K562 (cell line): ENCODE measurements around the gene ROPN1L. TPM values are rescaled to one million over a fixed set of nuclear protein-coding genes. Genes with fewer than 3 reads are reported as not detected.

Source experiments
- ATAC-seq: fragments of 200-7000 bp; cut with Tn5 transposase; 3 replicates; pipeline ENCODE4 v1.9.1; 2020; ENCODE audit warnings: moderate library complexity
- BruUV-seq: library from RNA; stranded (reverse); fragments of 400-500 nt; replicated peaks from 2 replicates; lab custom pipeline; 2021; lab: Mats Ljungman, UMichigan
- CTCF ChIA-PET: fragments of 300-600 bp; formaldehyde crosslinking; extraction: SDS; loops from one replicate; lab custom pipeline; 2021; ENCODE audit warnings: low intra/inter-chr PET ratio; lab: Yijun Ruan, JAX
- POLR2A ChIA-PET: fragments of 300-600, 350-650 bp; sonication (Branson Sonifier 250); formaldehyde crosslinking; extraction: SDS; loops from one replicate; lab custom pipeline; 2021; ENCODE audit warnings: antibody characterized with exemption, inconsistent platforms; lab: Yijun Ruan, JAX
- DNase-seq, 4 experiments: peaks; one replicate each; pipeline versions ENCODE4 v3.0.0 to v3.0.0-alpha.2; 2011 to 2018; ENCODE audit warnings: low spot score in 3 of 4, mixed read lengths in 3 of 4; ENCODE audit errors: extremely low read depth in 1 of 4
- FAIRE-seq: peaks from 2 replicates; lab custom pipeline; 2011; peaks lifted over from hg19 to GRCh38; lab: Jason Lieb, UNC
- H2AFZ ChIP-seq: 2 replicates; pipeline ENCODE4 v1.6.0; 2011; ENCODE audit warnings: low read depth, low read length, control low read depth, inconsistent platforms
- H3K27ac ChIP-seq: fragments of 200-600 bp; 3 replicates; pipeline ENCODE4 v1.8.0; 2011; ENCODE audit warnings: low read depth, mild to moderate bottlenecking, control low read depth, inconsistent platforms, low read length, moderate library complexity, mixed read lengths; ENCODE audit errors: extremely low read depth
- H3K27me3 ChIP-seq, 2 experiments: fragments of 300-600 bp in 1 of 2; 2 replicates in 1 of 2; 3 replicates in 1 of 2; pipeline versions ENCODE4 v1.6.0 to v1.8.0; 2011; ENCODE audit warnings: inconsistent platforms in 2 of 2, low read length in 2 of 2, mild to moderate bottlenecking in 1 of 2, mixed read lengths in 1 of 2, moderate library complexity in 1 of 2; ENCODE audit not compliant: control insufficient read depth in 2 of 2, insufficient read depth in 2 of 2
- H3K36me3 ChIP-seq: fragments of 300-600 bp; 3 replicates; pipeline ENCODE4 v1.8.0; 2011; ENCODE audit warnings: mild to moderate bottlenecking, low read length, inconsistent platforms; ENCODE audit not compliant: control insufficient read depth, insufficient read depth
- H3K4me1 ChIP-seq, 2 experiments: fragments of 200-600 bp in 1 of 2; replicated peaks in 1 of 2; 2 replicates in 1 of 2; 3 replicates in 1 of 2; pipeline versions ENCODE4 v1.5.1 to v1.8.0; 2011; ENCODE audit warnings: inconsistent platforms in 2 of 2, low read length in 2 of 2, mild to moderate bottlenecking in 1 of 2, mixed read lengths in 1 of 2, moderate library complexity in 1 of 2; ENCODE audit not compliant: control insufficient read depth in 2 of 2, insufficient read depth in 2 of 2
- H3K4me2 ChIP-seq: 2 replicates; pipeline ENCODE4 v1.6.1; 2011; ENCODE audit warnings: low read length, control low read depth, inconsistent platforms, mixed read lengths; ENCODE audit not compliant: insufficient read depth
- H3K4me3 ChIP-seq: fragments of 200-600 bp; sonication (generic), shearing (Covaris generic); 2 replicates; pipeline ENCODE4 v1.5.1; 2016; ENCODE audit warnings: control low read depth, inconsistent platforms
- H3K79me2 ChIP-seq: fragments of 200-600 bp; 3 replicates; pipeline ENCODE4 v1.8.0; 2011; ENCODE audit warnings: low read length, inconsistent platforms; ENCODE audit not compliant: control insufficient read depth, insufficient read depth
- H3K9ac ChIP-seq, 2 experiments: 2 replicates each; pipeline versions ENCODE4 v1.6.0 to v1.6.1; 2011; ENCODE audit warnings: low read depth in 2 of 2, low read length in 2 of 2, control low read depth in 1 of 2, inconsistent platforms in 1 of 2, mild to moderate bottlenecking in 1 of 2, mixed read lengths in 1 of 2; ENCODE audit not compliant: insufficient read depth in 1 of 2
- H3K9me1 ChIP-seq: one replicate; pipeline ENCODE4 v1.6.0; 2011; ENCODE audit warnings: inconsistent platforms, mild to moderate bottlenecking, low read length, moderate library complexity; ENCODE audit not compliant: control insufficient read depth, insufficient read depth
- H3K9me3 ChIP-seq: replicated peaks from 2 replicates; pipeline ENCODE4 v1.5.1; 2011; ENCODE audit warnings: low read depth, low read length, inconsistent platforms; ENCODE audit not compliant: control insufficient read depth, insufficient read depth
- H4K20me1 ChIP-seq: replicated peaks from 2 replicates; pipeline ENCODE4 v1.6.1; 2011; ENCODE audit warnings: low read length, inconsistent platforms, mixed read lengths; ENCODE audit not compliant: control insufficient read depth, insufficient read depth
- EP400 ChIP-seq: fragments of 450-650 bp; IDR thresholded peaks from 2 replicates; pipeline ENCODE4 v1.6.1; 2017; ENCODE audit warnings: antibody characterized with exemption, mild to moderate bottlenecking, moderate library complexity
- WGBS: fragments of 100-300 bp; shearing (Covaris generic); methylation state at CpG from one replicate; pipeline ENCODE4 v1.1.6; 2016; ENCODE audit warnings: low coverage, mixed read lengths; ENCODE audit not compliant: insufficient coverage; ENCODE audit errors: missing lambda C conversion rate; 5-methylcytosine and 5-hydroxymethylcytosine counted together
- in situ Hi-C: fragments of 300-500 bp; cut with MboI; formaldehyde crosslinking; loops from 4 replicates; pipeline ENCODE4 v1.15.0; 2018; ENCODE audit warnings: inconsistent platforms, mixed read lengths
- intact Hi-C: fragments of 100-400 bp; cut with micrococcal nuclease; formaldehyde crosslinking; loops from 2 replicates; pipeline ENCODE4 v1.14.2; 2022
- polyA plus RNA-seq, 8 experiments: library from polyadenylated mRNA; depleted of rRNA in 4 of 8; stranded (reverse) in 5 of 8; unstranded in 3 of 8; fragments of >200 nt; fragmentation: Nextera tagmentation in 2 of 8; fragmentation: Illumina TruSeq in 1 of 8; extraction: Ambion mirVana in 2 of 8; extraction: Trizol in 1 of 8; gene quantifications; 2 replicates each; pipeline versions ENCODE4 v1.2.1 to v1.2.3, GENCODE V29; 2011 to 2014; ENCODE audit warnings: inconsistent platforms in 1 of 8, missing spikeins in 1 of 8
- total RNA-seq, 7 experiments: library from RNA; depleted of rRNA in 6 of 7; stranded (reverse); fragments of >200 nt in 6 of 7; fragmentation: Illumina TruSeq in 2 of 7; extraction: Trizol in 2 of 7; gene quantifications; 2 replicates each; pipeline versions ENCODE4 v1.2.1 to v1.2.3, GENCODE V29; 2011 to 2021; ENCODE audit warnings: low replicate concordance in 1 of 7
- TF ChIP-seq, protein P1 (sequence below), 2 experiments: fragments of 450-650 bp in 1 of 2; sonication (generic) in 1 of 2; formaldehyde crosslinking in 1 of 2; IDR thresholded peaks; 2 replicates each; pipeline versions ENCODE4 v1.7.1 to v1.9.0; 2016 to 2022; ENCODE audit warnings: inconsistent platforms in 1 of 2, mild to moderate bottlenecking in 1 of 2, missing genetic modification reagents in 1 of 2
- TF ChIP-seq, protein P2 (sequence below), 3 experiments: fragments of 200-800 bp in 1 of 3; fragments of 250-450 bp in 1 of 3; fragments of 450-650 bp in 1 of 3; sonication (Bioruptor Pico) in 1 of 3; sonication (Bioruptor generic) in 1 of 3; formaldehyde crosslinking in 1 of 3; IDR thresholded peaks; 2 replicates each; pipeline versions ENCODE4 v1.6.1 to v1.8.0; 2016 to 2022; ENCODE audit warnings: mild to moderate bottlenecking in 2 of 3, missing genetic modification characterization in 2 of 3, missing compliant biosample characterization in 1 of 3, moderate library complexity in 1 of 3

Gene ROPN1L
- total and polyA plus RNA-seq, 9 of the 15 experiments (the other 6 are each of a cell fraction or from before 2014, with no cell fraction given) = 0.04 to 0.85 (median 0.24) TPM; not detected in 3

DNA sequence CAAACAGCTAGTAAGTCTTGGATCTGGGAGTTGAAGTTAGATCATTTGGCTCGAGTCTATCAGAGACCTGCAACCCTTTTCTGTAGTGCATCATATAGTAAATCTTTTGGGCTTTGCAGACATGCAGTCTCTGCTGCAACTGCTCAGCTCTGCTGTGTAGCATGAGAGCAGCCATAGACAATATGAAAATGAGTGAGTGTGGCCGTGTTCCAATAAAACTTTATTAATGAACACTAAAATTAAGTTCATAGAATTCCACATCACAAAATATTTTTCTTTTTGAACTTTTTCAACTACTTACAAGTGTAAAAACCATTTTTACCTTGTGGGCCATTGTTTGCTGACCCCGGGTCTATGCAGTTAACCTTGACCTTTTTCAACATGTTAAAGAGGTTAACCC is 35.2 kb downstream of the ROPN1L start:
- peaks cover 58 to 81% of the 10 kb centered on the region in 2 experiments for H3K27me3 ChIP-seq
- H3K36me3 ChIP-seq = no peaks in the 10 kb centered on the region
- BruUV-seq = no TSS peak
- no peaks in the 10 kb centered on the region for H3K4me1 ChIP-seq
- 2% methylated on average over 3 of the region's 3 CpGs for WGBS
- no peak overlapping the region for H2AFZ ChIP-seq
- no peaks in the 10 kb centered on the region for H3K79me2 ChIP-seq
- no peaks in the 10 kb centered on the region for H3K9me3 ChIP-seq
- no peak overlapping the region for H3K27ac ChIP-seq
- ChIA-PET POLR2A (interaction anchor here (0.6 to 1.8 kb wide), 3 partner anchors 14 to 124 kb away, joined by 4 to 8 read pairs (median 6); no protein-coding TSS in a partner anchor), CTCF (no interaction called here)
- H3K4me3 ChIP-seq = no peak overlapping the region
- H3K9ac ChIP-seq = no peak overlapping the region
- in situ Hi-C loops = no loop called here
- no peak for DNase-seq
- no peak overlapping the region for H3K4me2 ChIP-seq
- H4K20me1 ChIP-seq = no peaks in the 10 kb centered on the region
- no peak for FAIRE-seq
- no peaks in the 10 kb centered on the region for H3K9me1 ChIP-seq
- intact Hi-C loops = no loop called here
- ATAC-seq = no peak
- TF ChIP-seq EP400 = no peak
- TF ChIP-seq, protein P1, sequence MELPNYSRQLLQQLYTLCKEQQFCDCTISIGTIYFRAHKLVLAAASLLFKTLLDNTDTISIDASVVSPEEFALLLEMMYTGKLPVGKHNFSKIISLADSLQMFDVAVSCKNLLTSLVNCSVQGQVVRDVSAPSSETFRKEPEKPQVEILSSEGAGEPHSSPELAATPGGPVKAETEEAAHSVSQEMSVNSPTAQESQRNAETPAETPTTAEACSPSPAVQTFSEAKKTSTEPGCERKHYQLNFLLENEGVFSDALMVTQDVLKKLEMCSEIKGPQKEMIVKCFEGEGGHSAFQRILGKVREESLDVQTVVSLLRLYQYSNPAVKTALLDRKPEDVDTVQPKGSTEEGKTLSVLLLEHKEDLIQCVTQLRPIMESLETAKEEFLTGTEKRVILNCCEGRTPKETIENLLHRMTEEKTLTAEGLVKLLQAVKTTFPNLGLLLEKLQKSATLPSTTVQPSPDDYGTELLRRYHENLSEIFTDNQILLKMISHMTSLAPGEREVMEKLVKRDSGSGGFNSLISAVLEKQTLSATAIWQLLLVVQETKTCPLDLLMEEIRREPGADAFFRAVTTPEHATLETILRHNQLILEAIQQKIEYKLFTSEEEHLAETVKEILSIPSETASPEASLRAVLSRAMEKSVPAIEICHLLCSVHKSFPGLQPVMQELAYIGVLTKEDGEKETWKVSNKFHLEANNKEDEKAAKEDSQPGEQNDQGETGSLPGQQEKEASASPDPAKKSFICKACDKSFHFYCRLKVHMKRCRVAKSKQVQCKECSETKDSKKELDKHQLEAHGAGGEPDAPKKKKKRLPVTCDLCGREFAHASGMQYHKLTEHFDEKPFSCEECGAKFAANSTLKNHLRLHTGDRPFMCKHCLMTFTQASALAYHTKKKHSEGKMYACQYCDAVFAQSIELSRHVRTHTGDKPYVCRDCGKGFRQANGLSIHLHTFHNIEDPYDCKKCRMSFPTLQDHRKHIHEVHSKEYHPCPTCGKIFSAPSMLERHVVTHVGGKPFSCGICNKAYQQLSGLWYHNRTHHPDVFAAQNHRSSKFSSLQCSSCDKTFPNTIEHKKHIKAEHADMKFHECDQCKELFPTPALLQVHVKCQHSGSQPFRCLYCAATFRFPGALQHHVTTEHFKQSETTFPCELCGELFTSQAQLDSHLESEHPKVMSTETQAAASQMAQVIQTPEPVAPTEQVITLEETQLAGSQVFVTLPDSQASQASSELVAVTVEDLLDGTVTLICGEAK (IDR thresholded peaks at IDR 0.05) = peak; percentile 84
- TF ChIP-seq, protein P1 (CRISPR knock-in tag; IDR thresholded peaks at IDR 0.05) = peak; percentile 63
- TF ChIP-seq, protein P2, sequence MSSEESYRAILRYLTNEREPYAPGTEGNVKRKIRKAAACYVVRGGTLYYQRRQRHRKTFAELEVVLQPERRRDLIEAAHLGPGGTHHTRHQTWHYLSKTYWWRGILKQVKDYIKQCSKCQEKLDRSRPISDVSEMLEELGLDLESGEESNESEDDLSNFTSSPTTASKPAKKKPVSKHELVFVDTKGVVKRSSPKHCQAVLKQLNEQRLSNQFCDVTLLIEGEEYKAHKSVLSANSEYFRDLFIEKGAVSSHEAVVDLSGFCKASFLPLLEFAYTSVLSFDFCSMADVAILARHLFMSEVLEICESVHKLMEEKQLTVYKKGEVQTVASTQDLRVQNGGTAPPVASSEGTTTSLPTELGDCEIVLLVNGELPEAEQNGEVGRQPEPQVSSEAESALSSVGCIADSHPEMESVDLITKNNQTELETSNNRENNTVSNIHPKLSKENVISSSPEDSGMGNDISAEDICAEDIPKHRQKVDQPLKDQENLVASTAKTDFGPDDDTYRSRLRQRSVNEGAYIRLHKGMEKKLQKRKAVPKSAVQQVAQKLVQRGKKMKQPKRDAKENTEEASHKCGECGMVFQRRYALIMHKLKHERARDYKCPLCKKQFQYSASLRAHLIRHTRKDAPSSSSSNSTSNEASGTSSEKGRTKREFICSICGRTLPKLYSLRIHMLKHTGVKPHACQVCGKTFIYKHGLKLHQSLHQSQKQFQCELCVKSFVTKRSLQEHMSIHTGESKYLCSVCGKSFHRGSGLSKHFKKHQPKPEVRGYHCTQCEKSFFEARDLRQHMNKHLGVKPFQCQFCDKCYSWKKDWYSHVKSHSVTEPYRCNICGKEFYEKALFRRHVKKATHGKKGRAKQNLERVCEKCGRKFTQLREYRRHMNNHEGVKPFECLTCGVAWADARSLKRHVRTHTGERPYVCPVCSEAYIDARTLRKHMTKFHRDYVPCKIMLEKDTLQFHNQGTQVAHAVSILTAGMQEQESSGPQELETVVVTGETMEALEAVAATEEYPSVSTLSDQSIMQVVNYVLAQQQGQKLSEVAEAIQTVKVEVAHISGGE (CRISPR knock-in tag; IDR thresholded peaks at IDR 0.05) = no peak
